Measurements from ENCODE around the gene YIF1A.
"Not testable (repeated sequence)": the region's sequence is repeated elsewhere in the genome, so short reads cannot be mapped to it uniquely, and the experiment has no call there.

YIF1A gene

GRCh38 chr11:66324664-66325063 lies 35.7 kb upstream of the YIF1A start:
- TF ChIP-seq, protein P1, sequence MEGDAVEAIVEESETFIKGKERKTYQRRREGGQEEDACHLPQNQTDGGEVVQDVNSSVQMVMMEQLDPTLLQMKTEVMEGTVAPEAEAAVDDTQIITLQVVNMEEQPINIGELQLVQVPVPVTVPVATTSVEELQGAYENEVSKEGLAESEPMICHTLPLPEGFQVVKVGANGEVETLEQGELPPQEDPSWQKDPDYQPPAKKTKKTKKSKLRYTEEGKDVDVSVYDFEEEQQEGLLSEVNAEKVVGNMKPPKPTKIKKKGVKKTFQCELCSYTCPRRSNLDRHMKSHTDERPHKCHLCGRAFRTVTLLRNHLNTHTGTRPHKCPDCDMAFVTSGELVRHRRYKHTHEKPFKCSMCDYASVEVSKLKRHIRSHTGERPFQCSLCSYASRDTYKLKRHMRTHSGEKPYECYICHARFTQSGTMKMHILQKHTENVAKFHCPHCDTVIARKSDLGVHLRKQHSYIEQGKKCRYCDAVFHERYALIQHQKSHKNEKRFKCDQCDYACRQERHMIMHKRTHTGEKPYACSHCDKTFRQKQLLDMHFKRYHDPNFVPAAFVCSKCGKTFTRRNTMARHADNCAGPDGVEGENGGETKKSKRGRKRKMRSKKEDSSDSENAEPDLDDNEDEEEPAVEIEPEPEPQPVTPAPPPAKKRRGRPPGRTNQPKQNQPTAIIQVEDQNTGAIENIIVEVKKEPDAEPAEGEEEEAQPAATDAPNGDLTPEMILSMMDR (IDR thresholded peaks at IDR 0.05; ENCODE audit: borderline replicate concordance, control extremely low read depth, extremely low read depth, insufficient read depth, missing control alignments): no peak
- DNase-seq (ENCODE audit: low spot score): no peak
- in situ Hi-C loops (cut with MboI; ENCODE audit: low sequenced_read_pairs, unreplicated experiment): no loop called here

DNA sequence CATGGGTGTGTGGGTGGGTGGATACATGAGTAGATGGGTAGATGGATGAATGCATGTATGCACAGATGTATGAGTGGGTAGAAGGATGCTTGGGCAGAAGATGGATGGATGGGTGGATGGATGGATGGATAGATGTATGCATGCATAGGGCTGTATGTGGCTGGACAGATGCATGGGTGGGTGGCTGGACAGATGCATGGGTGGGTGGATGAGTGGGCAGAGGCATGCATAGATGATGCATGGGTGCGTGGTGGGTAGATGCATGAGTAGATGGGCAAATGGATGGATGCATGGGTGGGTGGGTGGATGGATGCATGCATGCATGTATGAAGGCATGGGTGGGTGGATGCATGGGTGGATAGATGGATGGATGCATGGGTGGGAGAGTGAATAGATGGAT lies 34.7 kb upstream of the YIF1A start:
- TF ChIP-seq, protein P1 (IDR thresholded peaks at IDR 0.05; ENCODE audit: borderline replicate concordance, control extremely low read depth, extremely low read depth, insufficient read depth, missing control alignments): no peak
- DNase-seq (ENCODE audit: low spot score): no peak
- in situ Hi-C loops (cut with MboI; ENCODE audit: low sequenced_read_pairs, unreplicated experiment): no loop called here

GRCh38 chr11:66322732-66323427 lies 33.9 kb upstream of the YIF1A start:
- in situ Hi-C loops (cut with MboI; ENCODE audit: low sequenced_read_pairs, unreplicated experiment): no loop called here
- TF ChIP-seq, protein P1 (IDR thresholded peaks at IDR 0.05; ENCODE audit: borderline replicate concordance, control extremely low read depth, extremely low read depth, insufficient read depth, missing control alignments): no peak
- DNase-seq (ENCODE audit: low spot score): no peak

DNA sequence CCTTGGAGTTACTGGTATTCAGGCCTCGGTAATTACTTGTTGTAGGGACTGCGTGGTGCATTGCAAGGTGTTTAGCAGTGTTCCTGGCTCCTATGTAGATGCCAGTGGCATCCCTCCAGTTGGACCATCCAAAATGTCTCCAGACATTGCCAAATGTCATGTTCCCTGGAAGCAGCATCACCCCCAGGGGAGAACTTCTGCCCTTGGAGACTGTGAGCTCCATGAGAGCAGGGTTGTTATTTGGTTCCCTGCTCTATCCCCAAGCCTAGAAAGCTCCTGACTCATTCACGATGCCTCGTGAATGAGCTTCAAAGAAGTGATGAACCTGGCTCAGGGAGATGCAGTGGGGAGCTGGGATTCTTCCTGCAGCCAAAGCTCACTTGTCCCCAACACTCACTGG lies 32.7 kb upstream of the YIF1A start:
- no peak for DNase-seq (ENCODE audit: low spot score)
- TF ChIP-seq, protein P1 (IDR thresholded peaks at IDR 0.05; ENCODE audit: borderline replicate concordance, control extremely low read depth, extremely low read depth, insufficient read depth, missing control alignments): no peak
- in situ Hi-C loops (cut with MboI; ENCODE audit: low sequenced_read_pairs, unreplicated experiment): no loop called here

- DNase-seq (ENCODE audit: low spot score); in situ Hi-C loops (cut with MboI; ENCODE audit: low sequenced_read_pairs, unreplicated experiment): not testable (repeated sequence)
Measured at GRCh38 chr11:66320748-66321147, 31.8 kb upstream of the YIF1A start.

- DNase-seq (ENCODE audit: low spot score); in situ Hi-C loops (cut with MboI; ENCODE audit: low sequenced_read_pairs, unreplicated experiment): not testable (repeated sequence)
Measured at GRCh38 chr11:66320289-66320688, 31.3 kb upstream of the YIF1A start.

DNA sequence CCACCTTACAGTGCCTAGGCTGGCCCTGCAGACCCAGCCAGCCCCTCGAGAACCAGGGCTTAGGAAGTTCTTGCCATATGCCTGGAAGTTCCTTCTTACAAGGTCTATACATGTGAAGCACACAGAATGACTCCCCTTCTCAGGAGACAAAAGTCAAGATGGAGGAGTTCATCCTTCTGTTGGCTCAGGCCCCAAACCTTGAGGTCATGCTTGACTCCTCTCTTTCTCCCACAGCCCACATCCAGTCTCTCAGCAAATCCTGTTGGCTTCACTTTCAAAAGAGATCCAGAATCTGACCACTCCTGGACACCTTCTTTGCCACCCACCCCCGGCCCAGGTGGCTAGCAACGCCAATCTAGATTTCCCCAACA lies 29.6 kb upstream of the YIF1A start:
- no peak for DNase-seq (ENCODE audit: low spot score)
- in situ Hi-C loops (cut with MboI; ENCODE audit: low sequenced_read_pairs, unreplicated experiment): no loop called here
- TF ChIP-seq, protein P1 (IDR thresholded peaks at IDR 0.05; ENCODE audit: borderline replicate concordance, control extremely low read depth, extremely low read depth, insufficient read depth, missing control alignments): no peak
